Measurements from ENCODE around the gene ADCY1. TPM values are rescaled to one million over a fixed set of nuclear protein-coding genes. Genes with fewer than 3 reads are reported as not detected.

The ADCY1 gene
- total RNA-seq, 1 donor from 2014 or later = 7.5 TPM

DNA sequence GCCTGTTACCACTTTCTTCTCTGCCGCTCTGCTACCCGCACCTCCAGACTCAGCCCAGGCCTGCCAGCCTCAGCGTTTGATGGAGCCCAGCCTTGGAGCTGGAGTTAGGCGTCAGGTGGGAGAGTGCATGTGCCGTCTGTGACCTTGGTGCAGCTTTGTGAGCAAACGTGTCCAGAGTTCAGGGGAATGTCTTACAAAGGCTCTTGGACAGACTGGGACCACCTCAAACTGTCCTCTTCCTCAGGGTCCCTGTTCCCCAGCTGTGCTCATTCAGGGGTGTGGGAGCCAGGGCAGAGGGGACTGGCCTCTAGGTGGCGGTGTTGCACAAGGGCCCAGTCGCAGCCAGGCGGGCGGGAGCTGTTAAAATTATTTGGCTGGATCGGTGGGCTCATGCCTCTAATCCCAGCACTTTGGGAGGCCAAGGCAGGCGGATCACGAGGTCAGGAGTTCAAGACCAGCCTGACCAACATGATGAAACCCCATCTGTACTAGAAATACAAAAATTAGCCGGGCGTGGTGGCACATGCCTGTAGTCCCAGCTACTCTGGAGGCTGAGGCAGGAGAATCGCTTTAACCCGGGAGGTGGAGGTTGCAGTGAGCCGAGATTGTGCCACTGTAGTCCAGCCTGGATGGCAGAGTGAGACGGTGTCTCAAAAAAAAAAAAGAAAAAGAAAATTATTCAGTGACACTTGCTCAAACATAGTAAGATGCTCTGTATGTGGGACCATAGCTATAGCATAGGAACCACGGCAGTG, 89.2 kb downstream of the ADCY1 start:
- intact Hi-C loops (cut with micrococcal nuclease) = no loop called here

DNA sequence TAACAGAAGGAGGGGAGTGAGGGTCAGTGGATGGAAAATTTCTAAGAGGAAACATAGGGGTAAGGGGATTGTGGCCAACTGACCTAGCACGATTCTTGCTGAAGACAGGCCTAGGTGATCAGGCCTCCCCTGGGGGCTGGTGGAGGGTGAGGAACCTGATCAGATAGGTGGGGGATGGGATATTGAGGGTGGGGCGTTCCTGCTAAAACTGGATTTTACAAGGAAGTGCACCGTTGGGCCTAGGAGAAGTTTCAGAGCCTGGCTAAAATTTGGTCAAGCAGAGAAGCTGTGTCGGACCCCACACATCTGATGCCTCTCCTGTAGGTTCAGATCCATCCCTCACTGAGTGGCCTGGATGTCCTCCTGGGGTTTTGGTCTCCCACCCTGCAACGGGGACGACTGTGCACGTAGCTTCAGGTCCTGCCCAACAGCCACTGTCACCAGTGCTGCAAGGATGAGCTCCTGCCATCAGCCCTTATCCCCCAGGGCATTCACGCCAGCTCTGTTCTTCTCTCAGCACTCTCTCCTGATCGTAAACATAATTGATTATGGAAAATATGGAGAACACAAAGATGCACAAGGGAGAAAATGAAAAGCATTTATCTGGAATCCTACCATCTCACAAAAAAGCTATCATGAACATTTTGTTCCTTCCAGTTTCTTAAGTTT, 89.9 kb downstream of the ADCY1 start:
- intact Hi-C loops (cut with micrococcal nuclease) = no loop called here

DNA sequence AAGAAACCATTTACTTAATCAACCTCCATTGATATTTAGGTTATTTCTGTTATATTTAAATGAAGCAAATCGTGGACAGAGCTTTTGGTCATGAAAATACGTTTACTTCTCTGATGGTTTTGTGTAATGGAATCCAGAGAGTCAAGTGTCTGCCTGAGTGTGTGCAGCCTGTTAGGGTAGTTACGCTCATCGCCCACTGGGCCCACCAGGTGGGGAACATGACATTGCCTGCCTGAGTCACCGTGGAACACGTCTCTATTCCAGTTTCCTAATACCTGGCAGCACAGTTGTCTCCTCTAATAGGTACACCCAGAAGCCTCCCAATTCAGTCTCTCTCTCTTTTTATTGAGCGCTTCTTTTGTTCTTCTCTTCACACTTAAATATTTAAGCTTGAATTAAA, 91.0 kb downstream of the ADCY1 start:
- intact Hi-C loops (cut with micrococcal nuclease) = no loop called here

DNA sequence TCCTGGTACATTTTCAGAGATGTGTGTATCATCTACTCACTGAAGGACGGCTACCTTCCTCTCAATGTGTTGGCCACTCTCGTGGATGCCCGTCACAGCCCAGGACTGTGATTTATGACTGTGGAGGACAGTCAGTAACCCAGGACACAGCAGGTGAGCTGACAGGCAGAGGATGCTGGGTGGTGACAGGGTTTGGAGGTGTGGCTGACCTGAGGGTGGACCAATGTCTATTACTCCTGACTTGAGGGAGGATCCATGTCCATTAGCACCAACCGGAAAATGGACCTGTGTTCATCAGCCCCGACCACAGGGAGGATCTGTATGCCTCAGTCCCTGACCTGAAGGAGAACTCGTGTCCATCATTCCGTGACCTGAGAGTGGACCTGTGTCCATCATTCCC, 96.1 kb downstream of the ADCY1 start:
- intact Hi-C loops (cut with micrococcal nuclease) = no loop called here

DNA sequence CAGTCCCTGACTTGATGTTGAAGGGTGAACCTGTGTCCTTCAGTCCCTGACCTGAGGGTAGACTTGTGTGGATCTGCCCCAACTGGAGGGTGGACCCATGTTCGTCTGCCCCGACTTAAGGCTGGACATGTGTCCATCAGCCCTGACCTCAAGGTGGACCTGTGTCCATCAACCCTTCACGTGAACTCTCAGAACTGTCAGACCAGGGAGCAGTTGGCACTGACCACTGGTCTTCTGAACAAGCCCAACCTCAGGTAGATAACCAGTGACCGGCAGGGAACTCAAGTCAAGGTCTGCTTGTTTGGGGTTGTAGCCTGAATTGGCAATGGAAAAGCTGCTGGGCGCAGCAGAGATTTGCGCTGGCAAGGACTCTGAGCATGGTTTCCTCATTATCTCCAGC, 96.5 kb downstream of the ADCY1 start:
- intact Hi-C loops (cut with micrococcal nuclease) = no loop called here

DNA sequence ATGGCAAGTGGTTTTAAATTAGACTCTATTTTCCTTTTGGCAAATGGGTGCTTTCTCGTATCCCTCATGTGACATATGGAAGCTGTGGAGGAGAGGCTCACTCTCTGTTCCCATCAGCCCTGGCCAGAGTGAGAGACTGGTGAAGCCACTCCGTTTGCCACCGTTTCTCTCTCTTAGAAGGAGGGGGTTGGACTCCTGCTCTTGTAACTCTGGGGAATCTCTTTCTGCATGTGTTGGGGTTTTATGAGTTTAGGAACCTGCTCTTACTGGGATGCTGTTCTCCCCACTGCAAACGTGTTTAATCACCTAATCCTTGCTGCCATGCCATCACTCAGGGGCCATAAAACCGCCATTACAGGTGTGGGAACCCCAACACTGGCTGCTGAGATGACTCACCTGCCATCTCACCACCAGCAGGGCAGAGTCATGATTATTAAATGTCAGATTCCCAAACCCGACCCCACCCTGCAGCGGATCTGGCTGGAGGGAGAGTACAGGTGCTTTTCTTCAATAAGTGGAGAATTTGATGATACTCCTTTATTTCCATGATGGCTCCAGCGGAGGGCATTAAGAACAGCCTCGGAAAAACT, 103.2 kb downstream of the ADCY1 start:
- intact Hi-C loops (cut with micrococcal nuclease) = no loop called here

DNA sequence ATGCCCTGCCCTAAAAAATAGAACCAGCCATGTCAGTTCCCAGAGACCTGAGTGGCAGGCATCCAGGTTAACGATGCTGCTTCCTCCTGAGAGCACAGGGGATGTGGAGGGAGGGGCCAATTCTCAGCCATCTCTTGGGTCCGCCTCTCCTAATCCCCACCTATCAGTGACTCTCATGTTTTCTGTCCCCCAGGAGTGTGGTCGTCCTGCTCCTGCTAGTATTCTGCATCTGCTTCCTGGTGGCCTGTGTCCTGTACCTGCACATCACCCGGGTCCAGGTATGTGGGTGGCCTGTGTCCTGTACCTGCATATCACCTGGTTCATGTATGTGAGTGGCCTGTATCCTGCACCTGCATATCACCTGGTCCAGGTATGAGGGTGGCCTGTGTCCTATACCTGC, 105.3 kb downstream of the ADCY1 start:
- intact Hi-C loops (cut with micrococcal nuclease) = no loop called here

DNA sequence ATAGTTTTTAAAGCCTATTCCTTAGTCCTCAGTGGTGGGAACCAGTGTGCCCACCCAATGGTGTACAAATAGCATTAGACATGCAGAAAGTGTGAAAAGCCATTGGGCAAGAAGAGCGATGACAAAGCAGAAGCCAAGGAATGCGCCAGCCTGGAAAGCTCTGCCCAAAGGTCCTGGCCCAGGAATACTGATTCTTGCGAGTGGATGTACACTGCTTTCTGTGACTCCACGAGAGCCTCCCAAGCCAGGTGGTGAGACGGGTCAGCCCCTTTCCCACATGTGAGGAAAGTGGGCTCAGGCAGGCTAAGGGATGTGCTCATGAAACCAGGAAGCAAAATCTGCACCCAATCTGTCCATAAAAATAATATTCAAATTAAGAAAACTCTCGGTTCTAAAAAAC, 106.6 kb downstream of the ADCY1 start:
- intact Hi-C loops (cut with micrococcal nuclease) = no loop called here

DNA sequence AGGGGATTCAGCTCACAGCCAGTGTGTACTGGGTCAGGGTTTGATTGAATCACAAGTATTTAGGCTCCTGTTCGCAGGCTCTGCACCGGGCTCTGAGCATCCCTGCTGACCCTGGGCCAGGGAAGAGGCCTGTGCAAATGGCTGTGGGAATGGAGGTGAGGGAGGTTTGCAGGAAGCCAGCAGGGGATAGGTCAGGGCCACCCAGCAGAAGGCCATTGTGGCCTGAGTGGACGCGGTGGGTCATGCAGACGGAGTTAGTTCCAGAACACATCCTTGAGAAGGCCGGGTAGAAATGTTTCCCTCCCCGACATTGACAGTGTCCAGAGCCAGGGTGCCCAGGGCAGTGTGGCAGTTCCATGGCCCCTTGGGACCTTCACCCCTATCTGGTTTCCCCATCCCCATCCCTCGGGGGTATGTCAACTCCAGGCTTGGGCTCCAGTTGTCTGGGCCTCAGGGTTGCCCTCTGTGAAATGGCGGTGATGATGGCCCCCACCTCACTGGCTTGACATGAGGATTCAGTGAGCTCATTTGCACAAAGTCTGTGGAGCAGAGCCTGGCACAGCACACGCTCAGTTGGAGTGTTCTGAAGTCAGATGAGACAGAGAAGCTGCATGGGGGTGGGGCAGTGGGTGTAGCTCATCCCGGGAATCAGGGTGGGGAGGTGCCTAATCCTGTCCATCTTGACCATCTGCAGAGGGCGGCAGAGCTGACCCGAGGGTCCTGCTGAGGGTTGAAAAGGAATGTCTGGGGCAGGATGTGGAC, 107.6 kb downstream of the ADCY1 start:
- intact Hi-C loops (cut with micrococcal nuclease) = no loop called here

DNA sequence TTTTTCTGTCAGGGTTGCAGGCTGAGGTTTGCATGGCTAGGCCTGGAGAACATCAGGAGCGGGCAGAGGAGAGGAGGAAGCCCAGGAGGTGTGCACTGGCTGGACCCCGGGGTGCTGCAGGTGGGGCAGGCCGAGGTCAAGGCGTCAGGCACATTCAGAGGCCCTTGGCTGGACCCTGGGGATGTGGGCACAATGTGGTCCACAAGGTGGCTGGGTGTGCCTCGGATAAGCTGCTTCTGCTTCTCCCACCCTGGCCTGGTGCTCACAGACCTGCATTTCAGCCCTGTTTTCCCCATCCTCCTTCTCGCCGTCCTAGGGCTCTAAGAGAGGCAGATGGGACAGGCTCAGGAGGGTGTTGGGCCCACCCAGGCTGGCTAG, 108.2 kb downstream of the ADCY1 start:
- intact Hi-C loops (cut with micrococcal nuclease) = no loop called here

DNA sequence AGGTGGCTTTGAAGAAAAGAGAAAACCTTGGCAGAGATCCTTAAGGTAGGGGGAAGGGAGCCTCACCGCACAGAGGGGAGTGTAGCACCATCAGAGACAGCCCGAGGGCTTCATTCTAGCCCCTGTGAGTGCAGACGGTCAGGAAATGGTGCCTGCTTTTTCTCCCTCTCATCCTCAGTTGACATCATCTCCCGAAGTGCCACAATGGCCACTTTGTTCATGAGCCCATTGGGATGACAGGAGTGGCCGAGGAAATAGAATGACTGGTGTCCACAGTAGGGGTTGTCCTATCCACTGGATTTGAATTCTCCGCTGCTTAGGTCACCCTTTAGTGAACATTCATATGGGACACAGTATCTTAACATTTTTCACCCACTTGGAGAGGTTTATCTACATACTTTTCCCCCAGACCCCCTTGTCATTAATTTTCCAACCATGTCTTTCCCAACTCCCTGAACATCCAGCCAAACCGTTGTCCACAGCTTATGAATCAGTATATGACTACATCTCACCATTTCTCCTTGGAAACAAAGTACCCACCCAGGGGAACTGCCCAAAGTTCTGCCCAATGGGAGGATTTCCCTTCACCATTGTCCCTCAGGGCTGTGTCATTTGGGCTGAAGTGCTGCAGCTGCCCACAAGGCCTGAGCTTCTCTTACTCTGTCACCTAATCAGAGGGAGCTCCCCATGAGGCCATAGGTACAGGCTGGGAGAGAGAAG, 108.8 kb downstream of the ADCY1 start:
- intact Hi-C loops (cut with micrococcal nuclease) = no loop called here

DNA sequence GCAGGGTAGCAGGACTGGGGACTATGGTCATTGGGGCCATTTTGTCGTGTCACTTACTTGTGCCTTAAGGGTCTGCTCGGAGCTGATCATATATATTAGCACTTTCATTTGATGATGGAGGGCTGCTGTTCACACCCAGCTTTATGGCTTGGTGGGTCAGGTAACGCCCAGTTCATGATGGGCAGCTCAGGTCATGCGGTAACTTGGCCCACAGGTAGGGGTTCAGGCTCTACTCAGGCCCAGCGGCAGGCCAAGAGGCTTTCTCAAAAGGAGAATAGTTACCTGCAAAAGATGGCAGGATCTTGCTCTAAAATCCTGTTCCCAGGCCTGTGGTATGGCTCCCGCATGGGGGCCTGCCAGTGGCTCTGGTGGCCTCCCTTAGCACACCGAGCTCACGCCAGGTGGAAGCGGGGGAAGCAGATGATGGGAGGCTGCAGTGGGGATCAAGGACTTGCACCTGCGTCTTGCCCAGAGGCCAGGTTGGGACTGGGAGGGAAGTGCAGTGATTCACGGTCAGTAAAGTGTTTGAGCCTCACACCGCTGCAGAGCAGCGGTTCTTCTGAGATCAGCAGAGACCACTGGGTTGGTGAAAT, 109.5 kb downstream of the ADCY1 start:
- intact Hi-C loops (cut with micrococcal nuclease) = no loop called here

DNA sequence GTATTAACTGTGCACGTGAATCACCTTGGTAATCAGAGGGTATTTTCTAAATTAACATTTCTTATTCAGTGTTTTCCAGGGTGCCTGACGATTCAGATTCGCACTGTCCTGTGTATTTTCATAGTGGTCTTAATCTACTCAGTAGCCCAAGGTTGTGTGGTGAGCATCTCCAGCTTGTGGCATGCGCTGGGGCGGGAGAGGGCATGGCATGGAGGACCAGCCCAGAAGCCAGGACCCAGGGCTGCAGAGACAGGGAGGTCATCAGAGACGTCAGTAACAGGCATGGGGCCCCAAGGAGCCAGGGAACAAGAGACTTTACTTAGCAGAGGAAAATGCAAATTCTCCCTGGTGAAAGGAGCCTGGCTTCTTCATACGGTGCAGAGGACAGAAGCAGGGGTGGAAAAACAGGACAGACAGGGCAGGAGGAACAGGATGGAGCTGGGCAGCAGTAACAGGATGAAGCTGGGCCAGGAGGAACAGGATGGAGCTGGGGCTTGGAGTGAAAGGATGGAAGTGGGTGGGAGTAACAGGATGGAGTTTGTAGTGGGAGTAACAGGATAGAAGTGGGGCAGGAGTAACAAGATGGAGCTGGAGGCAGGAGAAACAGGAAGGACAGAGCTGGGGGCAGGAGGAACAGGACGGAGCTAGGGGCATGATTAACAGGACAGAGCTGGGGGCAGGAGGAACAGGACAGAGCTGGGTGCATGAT, 110.9 kb downstream of the ADCY1 start:
- intact Hi-C loops (cut with micrococcal nuclease) = no loop called here

DNA sequence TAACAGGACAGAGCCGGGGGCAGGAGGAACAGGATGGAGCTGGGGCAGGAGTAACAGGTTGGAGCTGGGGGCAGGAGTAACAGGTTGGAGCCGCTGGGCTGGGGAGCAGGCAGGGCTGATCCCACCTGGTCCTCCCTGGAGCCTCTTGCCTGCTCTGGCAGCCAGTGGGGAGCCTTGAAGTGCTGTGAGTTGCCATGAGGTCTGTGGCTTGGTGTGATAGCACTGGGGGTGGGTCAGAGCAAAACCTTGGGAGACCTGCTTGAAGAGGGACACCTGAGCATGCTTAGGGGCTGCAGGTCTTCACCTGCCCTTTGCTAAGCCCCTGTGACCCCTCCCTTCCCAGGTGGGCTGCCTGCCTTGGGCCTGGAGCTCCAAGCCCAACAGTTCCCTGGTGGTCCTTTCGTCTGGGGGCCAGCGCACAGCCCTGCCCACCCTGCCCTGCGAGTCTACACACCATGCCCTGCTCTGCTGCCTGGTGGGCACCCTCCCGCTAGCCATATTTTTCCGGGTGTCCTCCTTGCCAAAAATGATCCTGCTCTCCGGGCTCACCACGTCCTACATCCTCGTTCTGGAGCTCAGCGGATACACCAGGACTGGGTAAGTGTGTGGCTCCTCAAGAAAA, 111.6 kb downstream of the ADCY1 start:
- intact Hi-C loops (cut with micrococcal nuclease) = no loop called here

DNA sequence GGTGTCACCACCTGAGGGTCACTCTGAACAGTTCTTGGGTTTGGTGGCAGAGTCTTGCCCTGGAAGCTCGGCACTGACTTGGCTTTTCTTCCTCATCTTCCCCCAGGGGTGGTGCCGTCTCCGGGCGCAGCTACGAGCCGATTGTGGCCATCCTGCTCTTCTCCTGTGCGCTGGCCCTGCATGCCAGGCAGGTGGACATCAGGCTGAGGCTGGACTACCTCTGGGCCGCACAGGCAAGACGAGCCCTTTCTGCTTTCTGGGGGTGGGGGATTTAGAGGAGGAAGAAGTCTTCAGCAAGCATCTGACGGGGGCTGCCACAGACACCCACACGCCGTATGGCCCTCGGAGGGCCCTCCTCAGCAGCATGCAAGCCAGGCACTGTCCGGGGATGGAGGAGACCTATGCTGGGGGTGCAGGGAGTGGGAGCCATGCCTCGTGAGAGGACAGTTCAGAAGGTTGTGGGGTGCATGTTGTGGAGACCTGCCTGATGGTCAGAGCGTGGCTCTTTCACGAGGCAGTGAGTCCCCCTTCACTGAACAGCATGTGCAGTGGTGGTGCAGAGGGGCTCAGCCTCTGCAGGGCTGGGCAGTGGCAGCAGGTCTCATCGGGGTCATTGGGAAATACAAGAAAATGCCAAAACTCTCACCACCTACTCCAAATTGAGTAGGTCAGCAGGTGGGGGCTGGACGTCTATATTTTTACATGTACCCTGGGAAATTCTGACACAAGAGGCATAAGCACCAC, 112.4 kb downstream of the ADCY1 start:
- intact Hi-C loops (cut with micrococcal nuclease) = no loop called here

DNA sequence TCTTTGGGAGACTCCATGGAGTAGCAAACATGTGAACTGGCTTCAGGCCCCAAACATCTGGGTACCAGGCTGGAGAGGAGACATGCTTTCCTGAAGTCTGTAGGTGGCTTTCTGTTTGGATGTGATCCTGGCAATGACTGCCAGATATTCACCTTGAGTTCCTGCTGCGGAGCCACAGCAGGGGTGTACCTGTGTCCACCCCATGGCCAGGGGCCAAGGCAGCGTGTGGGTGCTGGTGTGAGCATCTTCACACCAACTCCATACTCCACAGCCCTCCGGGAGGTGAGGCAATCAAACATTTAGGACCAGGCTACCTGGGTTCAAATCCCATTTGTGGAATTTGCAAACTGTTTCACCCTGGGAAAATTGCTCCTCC, 113.0 kb downstream of the ADCY1 start:
- intact Hi-C loops (cut with micrococcal nuclease) = no loop called here

DNA sequence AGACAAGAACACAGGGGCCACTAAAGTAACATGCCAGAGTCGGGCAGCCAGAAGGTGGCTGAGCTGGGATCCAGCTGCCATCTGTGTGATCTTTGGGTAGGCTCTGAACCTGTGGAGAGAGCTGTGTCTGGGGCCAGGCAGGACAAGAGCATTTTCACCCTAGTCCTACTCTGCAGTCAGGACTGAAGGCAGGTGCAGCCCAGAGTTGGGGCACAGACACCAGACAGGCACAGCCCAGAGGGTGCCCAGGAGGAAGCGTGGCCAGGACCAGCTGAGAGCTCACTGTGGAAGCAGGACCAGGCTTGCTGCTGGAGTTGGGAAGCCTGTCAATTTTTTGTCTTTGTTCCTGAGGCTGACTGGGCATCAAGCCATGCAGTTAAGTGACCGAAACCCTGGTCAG, 113.6 kb downstream of the ADCY1 start:
- intact Hi-C loops (cut with micrococcal nuclease) = no loop called here

DNA sequence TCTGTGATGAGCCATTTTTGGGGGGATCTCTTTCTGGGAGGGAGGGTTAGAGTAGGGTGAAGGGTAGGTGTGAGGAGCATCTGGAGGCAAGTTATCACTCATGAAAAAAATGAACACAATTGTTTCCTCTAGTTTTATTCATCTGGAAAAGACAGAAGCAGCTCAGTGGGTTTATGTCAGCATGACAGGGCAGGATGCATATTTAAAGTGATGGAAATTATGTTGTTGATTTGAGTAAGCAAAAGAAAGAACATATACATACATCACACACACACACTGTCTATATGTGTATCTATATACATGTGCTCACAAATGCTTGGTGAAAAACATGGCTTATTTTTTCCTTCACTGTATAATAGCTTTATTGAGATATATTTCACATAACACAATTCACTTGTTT, 114.2 kb downstream of the ADCY1 start:
- intact Hi-C loops (cut with micrococcal nuclease) = no loop called here
